ENCODE results near the gene GPR15LG.
"Not testable (repeated sequence)": the region's sequence is repeated elsewhere in the genome, so short reads cannot be mapped to it uniquely, and the experiment has no call there.

Gene GPR15LG

DNA sequence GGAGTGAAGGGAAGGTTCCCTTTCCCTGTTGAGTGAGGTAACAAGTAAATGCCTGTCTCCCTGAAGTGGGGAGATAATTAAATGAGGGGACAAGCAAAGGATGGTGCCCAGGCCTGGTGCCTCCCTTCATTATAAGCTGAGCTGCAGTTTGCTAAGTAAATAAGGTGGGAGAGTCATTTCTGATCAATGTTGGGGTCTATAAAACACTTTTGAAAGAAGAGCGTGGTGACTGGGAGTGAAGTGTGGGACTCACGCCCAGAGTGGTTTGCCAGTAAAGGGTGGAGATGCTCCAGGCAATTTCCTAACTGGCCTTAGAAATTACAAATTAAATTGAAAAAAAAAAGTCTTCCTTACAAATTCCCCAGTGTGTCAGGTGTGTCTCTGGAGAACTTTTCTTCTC, 9.6 kb upstream of the GPR15LG start:
- in situ Hi-C loops (cut with MboI; ENCODE audit: low sequenced_read_pairs), result no loop called here

DNA sequence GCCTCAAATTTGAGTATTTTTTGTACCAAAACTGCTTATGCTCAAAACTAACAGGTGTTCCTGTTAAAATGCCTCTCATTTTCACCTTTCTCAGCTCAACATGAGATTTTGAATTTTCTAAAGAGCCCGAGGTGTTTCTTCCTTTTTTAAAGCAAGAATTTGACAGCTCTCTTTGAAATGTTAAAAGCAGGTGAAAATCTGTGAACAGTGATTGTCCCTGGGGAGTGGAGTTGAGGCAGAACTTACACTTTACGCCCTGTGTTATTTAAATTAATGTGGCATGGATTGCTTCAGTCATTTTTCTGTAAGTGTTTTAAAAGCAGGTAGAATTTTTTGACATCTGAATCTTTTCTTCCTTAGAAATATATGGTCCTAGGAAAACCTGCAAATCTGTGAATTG, 9.2 kb upstream of the GPR15LG start:
- in situ Hi-C loops (cut with MboI; ENCODE audit: low sequenced_read_pairs), result no loop called here

- in situ Hi-C loops (cut with MboI; ENCODE audit: low sequenced_read_pairs), result no loop called here
These were observed 6.8 kb upstream of the GPR15LG start for GRCh38 chr10:84166620-84167288.

GRCh38 chr10:84167289-84167653, 6.3 kb upstream of the GPR15LG start:
- in situ Hi-C loops (cut with MboI; ENCODE audit: low sequenced_read_pairs), result not testable (repeated sequence)

GRCh38 chr10:84168382-84168781, 5.2 kb upstream of the GPR15LG start:
- in situ Hi-C loops (cut with MboI; ENCODE audit: low sequenced_read_pairs), result not testable (repeated sequence)

DNA sequence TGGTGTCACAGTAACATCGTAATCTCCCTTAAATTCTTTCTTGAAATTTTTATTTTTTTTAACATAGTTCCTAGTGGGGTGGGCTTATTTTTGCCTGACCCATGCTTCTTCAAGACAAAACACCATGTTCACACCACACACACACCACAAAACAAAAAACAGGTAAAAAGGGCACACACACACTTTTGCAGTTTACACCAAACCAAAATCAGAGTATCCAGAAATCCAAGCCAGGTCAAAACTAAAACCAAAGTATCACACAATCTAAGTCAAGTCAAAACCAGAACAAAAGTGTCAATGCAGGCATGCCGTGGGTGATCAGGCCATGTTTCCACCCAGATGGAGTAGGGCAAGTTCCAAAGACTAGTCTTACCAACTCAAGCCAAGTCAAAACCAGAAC, 2.4 kb upstream of the GPR15LG start:
- in situ Hi-C loops (cut with MboI; ENCODE audit: low sequenced_read_pairs), result not testable (repeated sequence)

DNA sequence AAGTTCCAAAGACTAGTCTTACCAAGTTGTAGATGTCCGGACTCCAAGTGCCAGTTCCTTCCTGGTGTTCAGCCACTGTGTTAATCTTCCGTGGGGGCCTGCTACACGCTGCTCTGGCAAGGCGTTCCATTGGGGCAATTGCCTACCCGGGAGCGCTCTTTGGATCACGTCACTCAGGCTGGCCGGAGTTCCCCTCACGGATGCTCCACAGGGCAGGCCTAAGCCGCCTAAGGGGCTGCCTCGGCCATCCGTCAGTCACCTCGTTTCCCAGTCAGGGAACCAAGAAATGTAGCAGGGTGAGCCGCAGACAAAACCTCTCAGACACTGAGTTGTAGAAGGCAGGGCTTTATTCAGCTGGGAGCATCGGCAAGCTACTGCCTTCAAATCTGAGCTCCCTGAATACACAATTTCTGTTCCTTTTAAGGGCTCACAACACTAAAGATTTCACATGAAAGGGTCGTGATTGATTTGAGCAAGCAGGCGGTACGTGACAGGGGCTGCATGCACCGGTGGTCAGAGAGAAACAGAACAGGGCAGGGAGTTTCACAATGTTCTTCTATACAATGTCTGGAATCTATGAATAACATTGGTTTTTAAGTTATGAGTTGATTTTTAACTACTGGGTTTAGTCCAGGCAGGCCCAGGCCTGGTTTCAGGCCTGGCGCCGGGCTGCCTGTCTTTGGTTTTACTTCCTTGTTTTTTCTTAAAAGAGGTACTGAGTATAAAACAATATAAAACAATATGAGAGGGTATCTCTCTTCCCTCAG, 1.7 kb upstream of the GPR15LG start:
- in situ Hi-C loops (cut with MboI; ENCODE audit: low sequenced_read_pairs), result not testable (repeated sequence)

DNA sequence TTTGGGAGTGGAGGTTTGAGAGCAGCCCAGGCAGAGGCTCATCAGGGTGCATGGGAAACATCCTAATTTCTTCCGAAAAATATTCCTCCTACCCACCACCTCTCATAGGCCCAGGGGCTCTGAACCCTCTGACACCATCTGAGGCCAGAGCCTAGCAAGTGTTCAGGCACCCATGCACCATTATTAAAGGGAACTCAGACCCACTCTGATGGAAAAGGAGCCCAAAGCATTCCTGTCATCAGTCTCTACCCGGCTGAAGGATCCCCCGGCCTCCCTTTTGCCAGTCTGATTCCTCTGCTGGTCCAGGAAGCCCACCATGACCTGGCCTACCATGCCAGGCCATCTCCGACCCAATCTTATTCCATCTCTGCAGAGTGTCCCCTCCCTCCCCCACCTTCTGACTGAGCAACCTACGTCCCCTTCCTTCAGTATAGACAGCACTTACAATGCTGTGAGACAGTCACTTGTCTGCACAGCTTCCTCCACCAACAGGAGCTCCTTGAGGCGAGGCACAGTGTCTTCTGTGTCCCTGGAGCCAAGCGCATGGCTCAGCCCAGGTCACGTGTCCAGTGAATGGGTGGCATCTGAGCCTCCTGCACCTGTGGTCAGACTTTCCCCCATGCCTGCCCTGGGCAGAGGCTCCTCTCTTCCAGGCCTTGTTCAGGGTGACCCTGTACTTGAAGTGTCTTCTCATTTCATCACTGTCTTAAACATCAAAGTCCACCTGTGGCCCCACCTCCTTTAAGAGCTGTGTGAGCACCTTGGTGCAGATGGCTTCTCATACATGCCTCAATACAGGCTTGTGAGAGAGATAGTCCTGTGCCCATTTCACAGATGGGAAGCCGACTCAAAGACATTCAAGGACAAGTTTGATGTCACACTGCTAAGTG, 889 bp upstream of the GPR15LG start:
- in situ Hi-C loops (cut with MboI; ENCODE audit: low sequenced_read_pairs), result no loop called here

DNA sequence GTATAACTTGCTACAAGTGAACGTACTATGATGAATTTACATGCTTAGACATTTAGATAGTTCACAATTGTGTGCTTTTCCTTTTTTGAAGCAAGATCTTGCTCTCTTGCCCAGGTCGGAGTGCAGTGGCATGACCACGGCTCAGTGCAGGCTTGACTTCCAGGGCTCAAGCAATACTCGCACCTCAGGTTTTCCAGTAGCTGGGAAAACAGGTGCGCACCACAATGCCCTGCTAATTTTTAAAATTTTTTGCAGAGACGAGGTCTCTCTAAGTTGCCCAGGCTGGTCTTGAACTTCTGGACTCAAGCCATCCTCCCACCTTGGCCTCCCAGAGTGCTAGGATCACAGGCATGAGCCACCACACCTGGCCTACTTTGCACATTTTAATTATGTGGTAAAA, 1.8 kb downstream of the GPR15LG start:
- in situ Hi-C loops (cut with MboI; ENCODE audit: low sequenced_read_pairs), result no loop called here

- in situ Hi-C loops (cut with MboI; ENCODE audit: low sequenced_read_pairs), result no loop called here
These were observed 2.8 kb downstream of the GPR15LG start for GRCh38 chr10:84176351-84176750.

DNA sequence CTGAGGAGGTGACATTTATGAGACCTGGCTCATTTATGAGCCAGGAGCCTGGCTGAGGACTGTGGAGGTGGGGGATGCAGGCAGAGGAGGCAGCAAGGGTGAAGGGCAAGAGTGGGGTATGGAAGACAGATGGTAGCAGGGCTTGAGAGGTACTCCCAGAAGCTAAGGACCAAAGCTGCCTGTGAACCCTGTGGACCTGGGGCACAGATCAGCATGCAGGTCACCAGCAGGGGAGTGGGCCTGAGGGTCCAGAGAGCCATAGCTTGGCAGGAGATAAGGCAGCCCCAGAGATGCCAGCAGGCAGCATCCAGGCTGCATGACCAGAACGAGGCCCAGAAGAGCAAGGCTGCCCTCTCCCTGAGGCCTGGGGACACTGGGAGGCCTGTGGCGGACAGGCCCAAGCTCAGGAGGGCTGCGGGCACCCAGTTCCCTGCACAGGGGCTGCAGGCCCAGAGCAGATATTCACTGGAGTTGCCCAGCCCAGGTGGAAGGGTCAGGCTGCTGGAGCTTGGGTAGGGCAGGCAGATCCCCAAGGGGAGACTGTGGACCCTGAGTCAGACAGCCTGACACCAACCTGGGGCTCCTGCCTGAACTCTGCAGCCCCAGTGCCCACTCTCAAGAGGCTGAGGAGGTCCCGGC, 3.4 kb downstream of the GPR15LG start:
- in situ Hi-C loops (cut with MboI; ENCODE audit: low sequenced_read_pairs), result no loop called here

- in situ Hi-C loops (cut with MboI; ENCODE audit: low sequenced_read_pairs), result no loop called here
These were observed 4.0 kb downstream of the GPR15LG start for GRCh38 chr10:84177541-84178141.

DNA sequence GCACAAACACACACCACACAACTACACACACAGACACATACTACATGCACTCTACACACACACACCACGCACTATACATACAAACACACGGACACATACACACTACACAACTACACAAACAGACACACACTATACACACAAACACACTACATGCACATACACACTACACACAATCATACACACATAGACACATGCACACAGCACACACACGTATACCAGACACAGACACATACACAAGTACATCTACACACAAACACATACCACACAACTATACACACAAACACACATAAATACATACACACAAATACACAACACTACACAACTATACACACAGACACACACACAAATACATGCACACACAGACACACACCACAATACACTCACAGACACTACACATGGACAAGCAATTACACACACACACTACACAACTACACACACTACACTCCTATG, 4.6 kb downstream of the GPR15LG start:
- in situ Hi-C loops (cut with MboI; ENCODE audit: low sequenced_read_pairs), result no loop called here

- in situ Hi-C loops (cut with MboI; ENCODE audit: low sequenced_read_pairs), result no loop called here
These were observed 5.6 kb downstream of the GPR15LG start for GRCh38 chr10:84179059-84179710.

GRCh38 chr10:84180386-84180785, 6.8 kb downstream of the GPR15LG start:
- in situ Hi-C loops (cut with MboI; ENCODE audit: low sequenced_read_pairs), result not testable (repeated sequence)

GRCh38 chr10:84181631-84182030, 8.0 kb downstream of the GPR15LG start:
- in situ Hi-C loops (cut with MboI; ENCODE audit: low sequenced_read_pairs), result no loop called here

DNA sequence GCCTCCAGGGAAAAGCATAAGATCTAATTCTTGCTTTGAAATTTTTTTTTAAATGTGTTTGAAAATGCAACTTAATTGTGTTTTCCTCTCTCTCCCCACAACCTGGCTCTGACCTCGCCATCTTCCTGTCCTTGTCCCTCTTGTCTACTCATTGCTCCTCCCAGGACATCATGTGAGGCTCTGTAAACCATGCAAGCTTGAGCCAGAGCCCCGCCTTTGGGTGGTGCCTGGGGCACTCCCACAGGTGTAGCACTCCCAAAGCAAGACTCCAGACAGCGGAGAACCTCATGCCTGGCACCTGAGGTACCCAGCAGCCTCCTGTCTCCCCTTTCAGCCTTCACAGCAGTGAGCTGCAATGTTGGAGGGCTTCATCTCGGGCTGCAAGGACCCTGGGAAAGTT, 10.9 kb downstream of the GPR15LG start:
- in situ Hi-C loops (cut with MboI; ENCODE audit: low sequenced_read_pairs), result no loop called here

DNA sequence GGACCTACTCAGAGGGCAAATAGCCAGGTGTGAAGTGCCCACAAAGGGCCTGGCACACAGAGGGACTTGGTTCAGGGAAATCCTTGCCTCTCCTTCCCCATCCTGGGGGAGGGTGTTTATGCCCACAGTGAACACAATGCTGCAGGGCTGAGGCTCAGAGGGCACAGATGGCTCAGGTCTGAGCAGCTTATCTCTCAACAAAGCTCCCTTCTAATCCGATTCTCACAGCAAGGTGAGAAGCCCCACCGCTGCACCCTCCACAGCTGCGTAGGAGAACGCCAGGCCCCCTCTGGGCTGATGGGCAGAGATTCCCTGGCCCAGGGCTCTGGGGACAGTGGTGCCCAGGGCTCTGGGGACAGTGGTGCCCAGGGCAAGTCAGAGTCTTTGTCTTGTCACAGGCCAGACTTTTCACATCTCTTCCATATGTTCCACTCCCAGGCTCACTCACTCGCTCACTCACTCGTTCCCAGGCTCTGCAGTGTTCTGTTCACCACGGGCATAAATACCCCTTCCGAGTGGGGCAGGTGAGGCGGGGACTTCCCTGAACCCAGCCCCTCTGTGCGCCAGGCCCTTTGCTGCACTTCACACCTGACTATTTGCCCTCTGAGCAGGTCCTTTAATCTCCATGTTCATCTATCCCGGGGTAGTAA, 12.1 kb downstream of the GPR15LG start:
- in situ Hi-C loops (cut with MboI; ENCODE audit: low sequenced_read_pairs), result no loop called here

GRCh38 chr10:84188815-84189214, 15.2 kb downstream of the GPR15LG start:
- in situ Hi-C loops (cut with MboI; ENCODE audit: low sequenced_read_pairs), result no loop called here

GRCh38 chr10:84190621-84191020, 17.0 kb downstream of the GPR15LG start:
- in situ Hi-C loops (cut with MboI; ENCODE audit: low sequenced_read_pairs), result no loop called here

All from HL-60/S4 (cell line).